BLaER1 (cell line): ENCODE data around the gene PCYT1B.
"Not testable (repeated sequence)": the region's sequence is repeated elsewhere in the genome, so short reads cannot be mapped to it uniquely, and the experiment has no call there.

Experiments
- H3K27ac ChIP-seq: shearing (Covaris generic); formaldehyde crosslinking; 2 replicates; pipeline ENCODE4 v1.8.1; 2022
- H3K27me3 ChIP-seq: shearing (Covaris generic); formaldehyde crosslinking; 2 replicates; pipeline ENCODE4 v1.8.1; 2022
- H3K36me3 ChIP-seq: shearing (Covaris generic); formaldehyde crosslinking; 2 replicates; pipeline ENCODE4 v1.8.1; 2022
- H3K4me1 ChIP-seq: shearing (Covaris generic); formaldehyde crosslinking; 2 replicates; pipeline ENCODE4 v1.8.1; 2022
- H3K4me2 ChIP-seq: shearing (Covaris generic); formaldehyde crosslinking; 2 replicates; pipeline ENCODE4 v1.8.1; 2022
- H3K4me3 ChIP-seq: shearing (Covaris generic); formaldehyde crosslinking; 2 replicates; pipeline ENCODE4 v1.8.1; 2022
- H3K9ac ChIP-seq: shearing (Covaris generic); formaldehyde crosslinking; 2 replicates; pipeline ENCODE4 v1.8.1; 2022
- H3K9me3 ChIP-seq: shearing (Covaris generic); formaldehyde crosslinking; 2 replicates; pipeline ENCODE4 v1.8.1; 2022
- H4K20me1 ChIP-seq: shearing (Covaris generic); formaldehyde crosslinking; 2 replicates; pipeline ENCODE4 v1.8.1; 2022
- Cebpa-rat ChIP-seq: shearing (Covaris generic); IDR thresholded peaks from 2 replicates; pipeline ENCODE4 v1.8.1; 2022

PCYT1B gene

DNA sequence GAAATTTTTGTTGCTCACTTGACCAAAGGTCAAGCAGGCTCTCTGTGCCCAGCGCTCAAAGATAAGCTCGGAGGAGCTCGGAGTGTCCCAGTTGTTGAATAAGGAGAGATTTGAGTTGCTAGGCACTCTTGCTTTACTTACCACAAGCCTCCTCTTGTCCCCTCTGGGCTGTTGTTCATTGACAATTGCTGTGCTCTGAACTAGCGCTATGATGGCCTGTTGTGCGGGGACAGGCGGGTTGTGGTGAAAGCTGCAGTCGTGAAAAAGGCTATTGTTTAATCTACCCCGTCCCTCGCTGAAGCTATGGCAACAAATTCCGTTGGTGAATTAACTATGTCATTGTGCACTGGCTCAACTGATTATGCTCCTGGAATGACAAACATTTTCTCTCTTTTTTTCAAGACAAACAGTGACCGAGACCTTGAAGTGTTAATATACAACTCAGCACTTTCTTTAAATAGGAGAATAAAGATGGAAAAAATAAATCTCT, 25.6 kb upstream of the PCYT1B start:
- TF ChIP-seq Cebpa-rat, result no peak
- Histone ChIP-seq H3K27ac (no peak overlapping the region), H3K9me3 (no peaks in the 10 kb centered on the region), H3K36me3 (no peaks in the 10 kb centered on the region), H4K20me1 (no peaks in the 10 kb centered on the region), H3K4me3 (no peak overlapping the region), H3K4me2 (no peak overlapping the region), H3K9ac (no peak overlapping the region), H3K27me3 (no peaks in the 10 kb centered on the region), H3K4me1 (no peaks in the 10 kb centered on the region)

GRCh38 chrX:24668111-24668510, 21.0 kb upstream of the PCYT1B start:
- no peaks in the 10 kb centered on the region for H3K27me3 ChIP-seq

GRCh38 chrX:24662352-24662751, 15.2 kb upstream of the PCYT1B start:
- Histone ChIP-seq H3K4me1 (no peaks in the 10 kb centered on the region), H3K36me3 (no peaks in the 10 kb centered on the region), H4K20me1 (no peaks in the 10 kb centered on the region), H3K4me2 (no peak overlapping the region), H3K4me3 (no peak overlapping the region), H3K27ac (no peak overlapping the region), H3K27me3 (no peaks in the 10 kb centered on the region), H3K9ac (no peak overlapping the region), H3K9me3 (no peaks in the 10 kb centered on the region)
- no peak for TF ChIP-seq Cebpa-rat

More at GRCh38 chrX:24668111-24668510, 21.0 kb upstream of the PCYT1B start:
- no peak overlapping the region for H3K27ac ChIP-seq
- H3K4me1 ChIP-seq, result no peaks in the 10 kb centered on the region
- no peaks in the 10 kb centered on the region for H4K20me1 ChIP-seq
- no peak overlapping the region for H3K4me2 ChIP-seq
- no peaks in the 10 kb centered on the region for H3K9me3 ChIP-seq
- H3K4me3 ChIP-seq, result no peak overlapping the region
- H3K9ac ChIP-seq, result no peak overlapping the region
- H3K36me3 ChIP-seq, result no peaks in the 10 kb centered on the region
- TF ChIP-seq Cebpa-rat, result no peak

GRCh38 chrX:24661292-24661691, 14.1 kb upstream of the PCYT1B start:
- no peaks in the 10 kb centered on the region for H3K4me1 ChIP-seq

DNA sequence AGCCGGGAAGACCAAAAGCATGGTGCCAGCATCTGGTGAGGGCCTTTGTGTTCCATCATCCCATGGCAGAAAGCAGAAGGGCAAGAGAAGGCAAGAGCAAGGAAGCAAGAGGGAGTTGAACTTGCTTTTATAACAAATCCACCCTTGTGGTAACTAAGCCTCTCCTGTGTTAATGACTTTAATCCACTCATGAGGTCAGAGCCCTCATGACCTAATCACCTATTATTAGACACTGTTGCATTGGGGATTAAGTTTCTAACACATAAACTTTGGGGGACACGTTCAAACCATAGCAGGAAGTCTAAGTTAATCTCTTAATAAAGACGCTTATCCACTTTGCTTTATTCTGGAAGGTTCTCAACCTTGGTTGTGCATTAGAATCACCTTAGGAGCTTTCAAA, 12.5 kb upstream of the PCYT1B start:
- Histone ChIP-seq H3K9ac (no peak overlapping the region), H3K4me1 (no peaks in the 10 kb centered on the region)
- TF ChIP-seq Cebpa-rat, result no peak

More at GRCh38 chrX:24661292-24661691, 14.1 kb upstream of the PCYT1B start:
- H3K4me3 ChIP-seq, result no peak overlapping the region
- H4K20me1 ChIP-seq, result no peaks in the 10 kb centered on the region
- H3K27ac ChIP-seq, result no peak overlapping the region
- H3K4me2 ChIP-seq, result no peak overlapping the region
- H3K27me3 ChIP-seq, result no peaks in the 10 kb centered on the region
- no peak overlapping the region for H3K9ac ChIP-seq
- no peaks in the 10 kb centered on the region for H3K9me3 ChIP-seq
- no peak for TF ChIP-seq Cebpa-rat
- no peaks in the 10 kb centered on the region for H3K36me3 ChIP-seq

GRCh38 chrX:24659106-24659505, 12.0 kb upstream of the PCYT1B start:
- Histone ChIP-seq H3K27ac (no peak overlapping the region), H3K9ac (no peak overlapping the region), H3K4me2 (no peak overlapping the region), H4K20me1 (no peaks in the 10 kb centered on the region), H3K4me3 (no peak overlapping the region), H3K4me1 (no peaks in the 10 kb centered on the region), H3K27me3 (no peaks in the 10 kb centered on the region), H3K9me3 (no peaks in the 10 kb centered on the region), H3K36me3 (no peaks in the 10 kb centered on the region)
- TF ChIP-seq Cebpa-rat, result no peak

More for the DNA sequence above, 12.5 kb upstream of the PCYT1B start:
- no peaks in the 10 kb centered on the region for H3K9me3 ChIP-seq
- H3K27ac ChIP-seq, result no peak overlapping the region
- no peaks in the 10 kb centered on the region for H3K27me3 ChIP-seq
- H3K4me2 ChIP-seq, result no peak overlapping the region
- H4K20me1 ChIP-seq, result no peaks in the 10 kb centered on the region
- H3K36me3 ChIP-seq, result no peaks in the 10 kb centered on the region
- no peak overlapping the region for H3K4me3 ChIP-seq

GRCh38 chrX:24658421-24658820, 11.3 kb upstream of the PCYT1B start:
- Histone ChIP-seq H3K4me2 (no peak overlapping the region), H3K4me1 (no peaks in the 10 kb centered on the region), H3K9ac (no peak overlapping the region), H3K36me3 (no peaks in the 10 kb centered on the region), H3K9me3 (no peaks in the 10 kb centered on the region), H3K27ac (no peak overlapping the region), H4K20me1 (no peaks in the 10 kb centered on the region), H3K4me3 (no peak overlapping the region), H3K27me3 (no peaks in the 10 kb centered on the region)
- TF ChIP-seq Cebpa-rat, result no peak

DNA sequence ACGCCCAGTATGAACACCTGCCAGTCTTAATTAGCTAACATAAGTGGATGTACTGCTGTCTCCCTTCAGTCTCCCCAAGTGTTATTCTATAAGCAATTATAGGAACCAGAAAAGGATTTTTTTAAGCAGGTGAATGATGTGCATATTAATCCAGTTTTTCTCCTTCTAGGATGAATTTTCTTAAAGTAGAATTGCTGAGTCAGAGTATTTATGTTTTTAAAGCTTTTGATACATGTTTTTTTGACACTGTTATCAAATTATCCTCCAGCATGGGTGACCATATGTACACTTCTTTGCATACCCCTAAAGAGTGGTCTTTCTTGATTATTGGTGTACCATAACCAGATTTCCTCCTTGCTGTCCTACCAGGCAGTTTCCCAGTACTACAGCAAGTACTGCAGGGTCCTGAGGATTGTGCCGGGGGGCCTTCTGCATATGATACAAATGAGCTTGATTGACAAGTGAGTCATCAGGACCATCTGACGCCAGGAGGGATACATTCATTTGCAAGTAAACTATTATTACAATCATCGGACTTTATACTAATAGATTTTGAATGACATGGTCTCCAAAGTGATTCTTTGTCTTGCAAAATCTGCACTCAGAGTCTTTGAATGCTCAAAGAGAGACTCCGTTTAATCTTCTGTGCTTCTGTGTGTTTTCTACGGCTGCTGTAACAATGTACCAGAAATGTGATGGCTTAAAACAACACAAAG, 10.7 kb upstream of the PCYT1B start:
- H3K4me1 ChIP-seq, result no peaks in the 10 kb centered on the region
- no peaks in the 10 kb centered on the region for H3K9me3 ChIP-seq
- H3K36me3 ChIP-seq, result no peaks in the 10 kb centered on the region
- no peak overlapping the region for H3K4me2 ChIP-seq
- H4K20me1 ChIP-seq, result no peaks in the 10 kb centered on the region
- H3K9ac ChIP-seq, result no peak overlapping the region
- no peak overlapping the region for H3K4me3 ChIP-seq
- no peak for TF ChIP-seq Cebpa-rat
- H3K27ac ChIP-seq, result no peak overlapping the region
- H3K27me3 ChIP-seq, result no peaks in the 10 kb centered on the region

- not testable (repeated sequence) for H3K4me2 ChIP-seq, H3K27ac ChIP-seq, H3K36me3 ChIP-seq, H4K20me1 ChIP-seq, H3K9me3 ChIP-seq, H3K4me3 ChIP-seq, H3K9ac ChIP-seq, H3K27me3 ChIP-seq, H3K4me1 ChIP-seq
Observed at GRCh38 chrX:24655679-24656078, 8.5 kb upstream of the PCYT1B start.

DNA sequence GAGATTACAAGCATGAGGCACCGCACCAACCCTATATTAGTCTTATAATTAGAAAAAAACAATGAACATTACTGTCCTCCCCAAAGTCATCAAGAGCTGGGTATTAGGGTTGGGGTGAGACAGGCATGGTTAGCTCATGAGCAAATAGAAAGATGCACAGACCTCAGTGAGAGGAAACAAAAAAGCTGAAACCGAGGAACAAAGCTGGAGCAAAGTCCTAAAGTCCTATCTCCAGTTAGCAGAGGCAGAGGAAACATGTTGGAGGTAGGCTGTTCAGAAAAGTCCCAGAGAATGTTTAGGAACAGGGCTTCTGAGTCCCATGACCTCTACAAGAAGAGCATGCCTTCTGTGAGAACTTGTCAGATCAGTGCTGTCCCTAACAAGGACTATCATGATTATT, 4.6 kb upstream of the PCYT1B start:
- no peak overlapping the region for H3K4me3 ChIP-seq
- H3K27me3 ChIP-seq, result peaks cover 2% of the 10 kb centered on the region; the same call in 1 of the 2 replicates
- H4K20me1 ChIP-seq, result no peaks in the 10 kb centered on the region
- no peak overlapping the region for H3K9ac ChIP-seq
- TF ChIP-seq Cebpa-rat, result no peak
- no peak overlapping the region for H3K27ac ChIP-seq
- 0 out of 2 replicates have a peak, but pooled peaks cover under 1% of the 10 kb centered on the region for H3K9me3 ChIP-seq
- no peaks in the 10 kb centered on the region for H3K36me3 ChIP-seq
- H3K4me2 ChIP-seq, result no peak overlapping the region
- peaks cover 6% of the 10 kb centered on the region; the same call in 1 of the 2 replicates for H3K4me1 ChIP-seq
